ENCODE measurements around the gene PLSCR3.

DNA sequence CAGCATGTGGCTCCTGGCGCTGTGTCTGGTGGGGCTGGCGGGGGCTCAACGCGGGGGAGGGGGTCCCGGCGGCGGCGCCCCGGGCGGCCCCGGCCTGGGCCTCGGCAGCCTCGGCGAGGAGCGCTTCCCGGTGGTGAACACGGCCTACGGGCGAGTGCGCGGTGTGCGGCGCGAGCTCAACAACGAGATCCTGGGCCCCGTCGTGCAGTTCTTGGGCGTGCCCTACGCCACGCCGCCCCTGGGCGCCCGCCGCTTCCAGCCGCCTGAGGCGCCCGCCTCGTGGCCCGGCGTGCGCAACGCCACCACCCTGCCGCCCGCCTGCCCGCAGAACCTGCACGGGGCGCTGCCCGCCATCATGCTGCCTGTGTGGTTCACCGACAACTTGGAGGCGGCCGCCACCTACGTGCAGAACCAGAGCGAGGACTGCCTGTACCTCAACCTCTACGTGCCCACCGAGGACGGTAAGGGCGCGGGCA, 14.0 kb upstream of the PLSCR3 start:
- TF ChIP-seq, protein P1, sequence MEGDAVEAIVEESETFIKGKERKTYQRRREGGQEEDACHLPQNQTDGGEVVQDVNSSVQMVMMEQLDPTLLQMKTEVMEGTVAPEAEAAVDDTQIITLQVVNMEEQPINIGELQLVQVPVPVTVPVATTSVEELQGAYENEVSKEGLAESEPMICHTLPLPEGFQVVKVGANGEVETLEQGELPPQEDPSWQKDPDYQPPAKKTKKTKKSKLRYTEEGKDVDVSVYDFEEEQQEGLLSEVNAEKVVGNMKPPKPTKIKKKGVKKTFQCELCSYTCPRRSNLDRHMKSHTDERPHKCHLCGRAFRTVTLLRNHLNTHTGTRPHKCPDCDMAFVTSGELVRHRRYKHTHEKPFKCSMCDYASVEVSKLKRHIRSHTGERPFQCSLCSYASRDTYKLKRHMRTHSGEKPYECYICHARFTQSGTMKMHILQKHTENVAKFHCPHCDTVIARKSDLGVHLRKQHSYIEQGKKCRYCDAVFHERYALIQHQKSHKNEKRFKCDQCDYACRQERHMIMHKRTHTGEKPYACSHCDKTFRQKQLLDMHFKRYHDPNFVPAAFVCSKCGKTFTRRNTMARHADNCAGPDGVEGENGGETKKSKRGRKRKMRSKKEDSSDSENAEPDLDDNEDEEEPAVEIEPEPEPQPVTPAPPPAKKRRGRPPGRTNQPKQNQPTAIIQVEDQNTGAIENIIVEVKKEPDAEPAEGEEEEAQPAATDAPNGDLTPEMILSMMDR (IDR thresholded peaks at IDR 0.05; ENCODE audit: low read depth, low read length), result no peak
- TF ChIP-seq EZH2phosphoT487 (IDR thresholded peaks at IDR 0.05; ENCODE audit: low read depth), result no peak
